Measurements from ENCODE around the gene TRAF7.

DNA sequence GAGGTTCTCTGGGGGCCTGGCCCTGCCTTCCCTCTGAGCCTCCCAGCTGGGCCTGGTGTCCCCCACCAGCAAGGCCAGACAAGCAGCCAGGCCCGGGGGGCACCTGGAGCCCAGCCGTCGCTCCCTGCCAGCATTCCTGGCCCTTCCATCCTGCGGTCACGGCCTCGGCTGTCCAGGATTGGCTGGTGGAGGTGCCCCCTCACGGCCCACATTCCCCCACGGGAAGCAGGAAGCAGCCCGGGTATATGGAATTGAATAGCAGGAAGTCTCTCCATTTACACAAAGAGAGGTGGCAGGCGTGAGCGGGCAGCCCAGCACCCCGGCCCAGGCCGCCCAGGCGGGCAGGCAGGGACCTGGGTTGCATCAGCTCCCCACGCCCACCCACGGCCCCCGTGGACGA lies 14.5 kb downstream of the TRAF7 start:
- TF ChIP-seq, protein P1, sequence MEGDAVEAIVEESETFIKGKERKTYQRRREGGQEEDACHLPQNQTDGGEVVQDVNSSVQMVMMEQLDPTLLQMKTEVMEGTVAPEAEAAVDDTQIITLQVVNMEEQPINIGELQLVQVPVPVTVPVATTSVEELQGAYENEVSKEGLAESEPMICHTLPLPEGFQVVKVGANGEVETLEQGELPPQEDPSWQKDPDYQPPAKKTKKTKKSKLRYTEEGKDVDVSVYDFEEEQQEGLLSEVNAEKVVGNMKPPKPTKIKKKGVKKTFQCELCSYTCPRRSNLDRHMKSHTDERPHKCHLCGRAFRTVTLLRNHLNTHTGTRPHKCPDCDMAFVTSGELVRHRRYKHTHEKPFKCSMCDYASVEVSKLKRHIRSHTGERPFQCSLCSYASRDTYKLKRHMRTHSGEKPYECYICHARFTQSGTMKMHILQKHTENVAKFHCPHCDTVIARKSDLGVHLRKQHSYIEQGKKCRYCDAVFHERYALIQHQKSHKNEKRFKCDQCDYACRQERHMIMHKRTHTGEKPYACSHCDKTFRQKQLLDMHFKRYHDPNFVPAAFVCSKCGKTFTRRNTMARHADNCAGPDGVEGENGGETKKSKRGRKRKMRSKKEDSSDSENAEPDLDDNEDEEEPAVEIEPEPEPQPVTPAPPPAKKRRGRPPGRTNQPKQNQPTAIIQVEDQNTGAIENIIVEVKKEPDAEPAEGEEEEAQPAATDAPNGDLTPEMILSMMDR (IDR thresholded peaks at IDR 0.05; ENCODE audit: low read length), result no peak
- TF ChIP-seq EZH2 (optimal IDR thresholded peaks at IDR 0.05; ENCODE audit: low read depth, low read length), result no peak
- no peak for TF ChIP-seq EZH2phosphoT487 (IDR thresholded peaks at IDR 0.05; ENCODE audit: low read length)

Measured in MM.1S (cell line).